Astrocyte (in vitro differentiated cells and primary cell): ENCODE measurements around the gene ZZZ3.

Source experiments
- EZH2 ChIP-seq: IDR thresholded peaks from 2 replicates; pipeline ENCODE4 v1.6.1; 2012; ENCODE audit warnings: mild to moderate bottlenecking, low read length, inconsistent platforms; ENCODE audit not compliant: insufficient read depth
- TF ChIP-seq, protein P1 (sequence below): IDR thresholded peaks from 2 replicates; pipeline ENCODE4 v1.5.1; 2011; ENCODE audit warnings: low read depth, mild to moderate bottlenecking, inconsistent platforms, low read length, moderate library complexity; ENCODE audit not compliant: insufficient read depth

DNA sequence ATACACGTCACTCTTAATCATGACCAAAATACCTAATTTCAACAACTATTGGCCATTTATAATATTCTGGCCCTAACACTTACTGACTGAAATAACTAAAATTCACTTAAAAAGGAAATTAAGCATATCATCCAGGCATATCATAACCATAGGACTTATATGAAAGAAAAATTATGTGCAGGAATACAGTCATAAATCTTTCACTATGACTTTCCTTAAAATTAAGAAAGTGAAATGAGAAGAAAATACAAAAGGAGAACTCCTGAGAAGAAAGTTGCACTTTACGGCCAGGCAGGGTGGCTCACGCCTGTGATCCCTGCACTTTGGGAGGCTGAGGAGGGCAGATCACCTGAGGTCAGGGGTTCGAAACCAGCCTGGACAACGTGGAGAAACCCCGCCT is 9.4 kb downstream of the ZZZ3 start:
- TF ChIP-seq, protein P1, sequence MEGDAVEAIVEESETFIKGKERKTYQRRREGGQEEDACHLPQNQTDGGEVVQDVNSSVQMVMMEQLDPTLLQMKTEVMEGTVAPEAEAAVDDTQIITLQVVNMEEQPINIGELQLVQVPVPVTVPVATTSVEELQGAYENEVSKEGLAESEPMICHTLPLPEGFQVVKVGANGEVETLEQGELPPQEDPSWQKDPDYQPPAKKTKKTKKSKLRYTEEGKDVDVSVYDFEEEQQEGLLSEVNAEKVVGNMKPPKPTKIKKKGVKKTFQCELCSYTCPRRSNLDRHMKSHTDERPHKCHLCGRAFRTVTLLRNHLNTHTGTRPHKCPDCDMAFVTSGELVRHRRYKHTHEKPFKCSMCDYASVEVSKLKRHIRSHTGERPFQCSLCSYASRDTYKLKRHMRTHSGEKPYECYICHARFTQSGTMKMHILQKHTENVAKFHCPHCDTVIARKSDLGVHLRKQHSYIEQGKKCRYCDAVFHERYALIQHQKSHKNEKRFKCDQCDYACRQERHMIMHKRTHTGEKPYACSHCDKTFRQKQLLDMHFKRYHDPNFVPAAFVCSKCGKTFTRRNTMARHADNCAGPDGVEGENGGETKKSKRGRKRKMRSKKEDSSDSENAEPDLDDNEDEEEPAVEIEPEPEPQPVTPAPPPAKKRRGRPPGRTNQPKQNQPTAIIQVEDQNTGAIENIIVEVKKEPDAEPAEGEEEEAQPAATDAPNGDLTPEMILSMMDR: no peak
- TF ChIP-seq EZH2: no peak
